GM21367 (cell line): ENCODE results near the gene PDE10A.
"Not testable (repeated sequence)": the region's sequence is repeated elsewhere in the genome, so short reads cannot be mapped to it uniquely, and the experiment has no call there.

Source experiments
- ATAC-seq: cut with Tn5 transposase; IDR thresholded peaks from one replicate; pipeline ENCODE4 v1.9.1; 2021; ENCODE audit not compliant: unreplicated experiment

PDE10A gene

GRCh38 chr6:165557674-165558073, 105.4 kb downstream of the PDE10A start:
- no peak for ATAC-seq

GRCh38 chr6:165556116-165556843, 106.8 kb downstream of the PDE10A start:
- ATAC-seq: no peak

- not testable (repeated sequence) for ATAC-seq
Measured at GRCh38 chr6:165554644-165555043, 108.4 kb downstream of the PDE10A start.

- ATAC-seq: no peak
Measured at GRCh38 chr6:165552248-165552736, 110.7 kb downstream of the PDE10A start.

GRCh38 chr6:165551828-165552227, 111.2 kb downstream of the PDE10A start:
- no peak for ATAC-seq

GRCh38 chr6:165548450-165548849, 114.6 kb downstream of the PDE10A start:
- ATAC-seq: no peak

GRCh38 chr6:165545806-165546205, 117.2 kb downstream of the PDE10A start:
- ATAC-seq: no peak

GRCh38 chr6:165543781-165544180, 119.3 kb downstream of the PDE10A start:
- no peak for ATAC-seq

GRCh38 chr6:165536911-165537310, 126.1 kb downstream of the PDE10A start:
- no peak for ATAC-seq

- ATAC-seq: no peak
Measured at GRCh38 chr6:165519316-165519715, 143.7 kb downstream of the PDE10A start.

GRCh38 chr6:165515963-165516624, 146.9 kb downstream of the PDE10A start:
- ATAC-seq: no peak

- ATAC-seq: no peak
Measured at GRCh38 chr6:165514621-165515020, 148.4 kb downstream of the PDE10A start.

GRCh38 chr6:165511807-165512206, 151.2 kb downstream of the PDE10A start:
- peak; percentile 93 for ATAC-seq

GRCh38 chr6:165508321-165508869, 154.6 kb downstream of the PDE10A start:
- no peak for ATAC-seq

- no peak for ATAC-seq
Measured at GRCh38 chr6:165506657-165507056, 156.4 kb downstream of the PDE10A start.

GRCh38 chr6:165500214-165500907, 162.7 kb downstream of the PDE10A start:
- ATAC-seq: not testable (repeated sequence)

- no peak for ATAC-seq
Measured at GRCh38 chr6:165497472-165497871, 165.6 kb downstream of the PDE10A start.

GRCh38 chr6:165488624-165489295, 174.3 kb downstream of the PDE10A start:
- no peak for ATAC-seq

GRCh38 chr6:165487950-165488349, 175.1 kb downstream of the PDE10A start:
- ATAC-seq: no peak

GRCh38 chr6:165487347-165487746, 175.7 kb downstream of the PDE10A start:
- ATAC-seq: no peak
